Body of pancreas (tissue), 4 donors: ENCODE results near the gene SPC25. TPM values are rescaled to one million over a fixed set of nuclear protein-coding genes. Genes with fewer than 3 reads are reported as not detected.
"Not testable (repeated sequence)": the region's sequence is repeated elsewhere in the genome, so short reads cannot be mapped to it uniquely, and the experiment has no call there.

Experiments used
- ATAC-seq: fragments of 150-250 bp; one replicate; pipeline ENCODE4 v1.9.1; 2016
- DNase-seq, 4 donors: peaks; one replicate each; pipeline ENCODE4 v3.0.0-alpha.2; 2019
- H3K27ac ChIP-seq, 4 donors: fragments of 200-600 bp; sonication (generic); 1 replicate in 3 of 4; 2 replicates in 1 of 4; pipeline versions ENCODE4 v1.5.1 to v1.6.1; 2016 to 2019; ENCODE audit warnings: mild to moderate bottlenecking in 1 of 4, mixed read lengths in 1 of 4, moderate library complexity in 1 of 4
- H3K27me3 ChIP-seq, 2 donors: fragments of 200-600 bp; sonication (generic); one replicate each; pipeline ENCODE4 v1.6.0; 2016; ENCODE audit warnings: mild to moderate bottlenecking in 1 of 2
- H3K36me3 ChIP-seq, 2 donors: fragments of 200-600 bp; sonication (generic); replicated peaks in 1 of 2; 2 replicates each; pipeline ENCODE4 v1.5.1; 2016; ENCODE audit warnings: low read depth in 2 of 2; ENCODE audit not compliant: insufficient read depth in 1 of 2
- H3K4me1 ChIP-seq: fragments of 200-600 bp; sonication (generic); one replicate; pipeline ENCODE4 v1.6.0; 2016
- H3K4me3 ChIP-seq, 2 donors: fragments of 200-600 bp; sonication (generic); 1 replicate in 1 of 2; 2 replicates in 1 of 2; pipeline ENCODE4 v1.5.1; 2016 to 2019
- H3K9me3 ChIP-seq, 3 donors: fragments of 200-600 bp; sonication (generic); 1 replicate in 2 of 3; 2 replicates in 1 of 3; pipeline ENCODE4 v1.5.1; 2016
- CTCF ChIP-seq, 7 experiments: fragments of 450-650 bp in 4 of 7; fragments of 200-600 bp in 3 of 7; sonication (generic) in 3 of 7; IDR thresholded peaks; one replicate each; pipeline ENCODE4 v1.5.1; 2016 to 2019; ENCODE audit warnings: antibody characterized with exemption in 7 of 7
- POLR2A ChIP-seq, 3 donors: fragments of 450-650 bp; IDR thresholded peaks; one replicate each; pipeline ENCODE4 v1.6.1; 2016; ENCODE audit warnings: antibody characterized with exemption in 3 of 3, mild to moderate bottlenecking in 2 of 3
- WGBS, 2 donors: methylation state at CpG; one replicate each; pipeline ENCODE4 v1.1.5; 2017; 5-methylcytosine and 5-hydroxymethylcytosine counted together
- intact Hi-C: fragments of 100-400 bp; cut with DNase I; formaldehyde crosslinking; loops from one replicate; pipeline ENCODE4 v1.15.1; 2023
- total RNA-seq, 2 donors: library from RNA; depleted of rRNA; stranded (reverse); fragments of >200 nt; gene quantifications; one replicate each; pipeline ENCODE4 v1.1.0, GENCODE V29; 2016

The SPC25 gene
- total RNA-seq, 2 donors from 2014 or later, result not detected

GRCh38 chr2:168934826-168935225, 44.6 kb upstream of the SPC25 start:
- TF ChIP-seq CTCF (IDR thresholded peaks at IDR 0.05), result no peak
- no peak for TF ChIP-seq POLR2A (IDR thresholded peaks at IDR 0.05)
- intact Hi-C loops, result no loop called here
- DNase-seq (no peak), ATAC-seq (no peak)
- H3K4me1 ChIP-seq, result no peaks in the 10 kb centered on the region
- no peaks in the 10 kb centered on the region for H3K27me3 ChIP-seq
- 53 to 71% methylated on average over 2 of the region's 2 CpGs for WGBS, 2 donors
- H3K9me3 ChIP-seq, result no peaks in the 10 kb centered on the region
- no peak overlapping the region for H3K27ac ChIP-seq
- H3K4me3 ChIP-seq, result no peak overlapping the region
- H3K36me3 ChIP-seq, result no peaks in the 10 kb centered on the region

- H3K9me3 ChIP-seq, H3K27me3 ChIP-seq, intact Hi-C loops, H3K27ac ChIP-seq, H3K4me3 ChIP-seq, ATAC-seq, H3K4me1 ChIP-seq, DNase-seq, H3K36me3 ChIP-seq: not testable (repeated sequence)
- 86 to 87% methylated on average over 4 of the region's 4 CpGs for WGBS, 2 donors
Measured at GRCh38 chr2:168932174-168932573, 41.9 kb upstream of the SPC25 start.

GRCh38 chr2:168930242-168930641, 40.0 kb upstream of the SPC25 start:
- H3K27me3 ChIP-seq, result no peaks in the 10 kb centered on the region
- WGBS, 2 donors, result 53 to 54% methylated on average over 1 of the region's 1 CpG

GRCh38 chr2:168929031-168929430, 38.8 kb upstream of the SPC25 start:
- Histone ChIP-seq H3K27ac (no peak overlapping the region), H3K9me3 (no peaks in the 10 kb centered on the region), H3K36me3 (no peaks in the 10 kb centered on the region), H3K4me1 (no peaks in the 10 kb centered on the region), H3K4me3 (no peak overlapping the region), H3K27me3 (no peaks in the 10 kb centered on the region)
- intact Hi-C loops, result loop anchor here (10.0 kb wide), 1 partner anchor 584 kb away; no protein-coding TSS in a partner anchor
- 59% methylated on average over 3 of the region's 3 CpGs for WGBS, 2 donors
- no peak for DNase-seq
- TF ChIP-seq POLR2A (IDR thresholded peaks at IDR 0.05) (no peak), CTCF (IDR thresholded peaks at IDR 0.05) (no peak)
- no peak for ATAC-seq

More at GRCh38 chr2:168930242-168930641, 40.0 kb upstream of the SPC25 start:
- ATAC-seq, result no peak
- H3K9me3 ChIP-seq, result no peaks in the 10 kb centered on the region
- H3K4me3 ChIP-seq, result no peak overlapping the region
- H3K36me3 ChIP-seq, result no peaks in the 10 kb centered on the region
- peak in 1 of 4 donors; percentile 27 for DNase-seq
- TF ChIP-seq POLR2A (IDR thresholded peaks at IDR 0.05) (no peak), CTCF (IDR thresholded peaks at IDR 0.05) (no peak)
- H3K4me1 ChIP-seq, result no peaks in the 10 kb centered on the region
- no peak overlapping the region for H3K27ac ChIP-seq
- intact Hi-C loops, result no loop called here

- no peaks in the 10 kb centered on the region for H3K27me3 ChIP-seq
- no peak for ATAC-seq
- TF ChIP-seq POLR2A (IDR thresholded peaks at IDR 0.05) (no peak), CTCF (IDR thresholded peaks at IDR 0.05) (no peak)
- intact Hi-C loops, result loop anchor here (10.0 kb wide), 1 partner anchor 583 kb away; no protein-coding TSS in a partner anchor
- H3K4me1 ChIP-seq, result no peaks in the 10 kb centered on the region
- no peak overlapping the region for H3K27ac ChIP-seq
- DNase-seq, result no peak
- no peaks in the 10 kb centered on the region for H3K9me3 ChIP-seq
- H3K36me3 ChIP-seq, result no peaks in the 10 kb centered on the region
- 63 to 77% methylated on average over 3 of the region's 3 CpGs for WGBS, 2 donors
- H3K4me3 ChIP-seq, result no peak overlapping the region
Measured at GRCh38 chr2:168928113-168928831, 38.0 kb upstream of the SPC25 start.
